SK-N-SH (cell line): Measurements from ENCODE around the gene OPCML. TPM values are rescaled to one million over a fixed set of nuclear protein-coding genes. Genes with fewer than 3 reads are reported as not detected.

Experiments used
- CTCF ChIA-PET: fragments of 300-600, 350-600 bp; formaldehyde crosslinking; extraction: SDS; loops from one replicate; lab custom pipeline; 2021; lab: Yijun Ruan, JAX
- POLR2A ChIA-PET: fragments of 350-600 bp; sonication (Branson Sonifier 250); formaldehyde crosslinking; extraction: SDS; loops from one replicate; lab custom pipeline; 2020; ENCODE audit warnings: antibody characterized with exemption, inconsistent platforms; lab: Yijun Ruan, JAX
- DNase-seq: peaks from one replicate; pipeline ENCODE4 v3.0.0; 2012
- H2AFZ ChIP-seq: fragments of 200-600 bp; sonication (generic); 2 replicates; pipeline ENCODE4 v1.8.1; 2016; ENCODE audit warnings: antibody characterized with exemption, mild to moderate bottlenecking, low read depth
- H3F3A ChIP-seq: fragments of 200-600 bp; sonication (generic); replicated peaks from 2 replicates; pipeline ENCODE3; 2016; ENCODE audit warnings: antibody characterized with exemption, mild to moderate bottlenecking; ENCODE audit not compliant: insufficient read depth
- H3K27ac ChIP-seq, 2 experiments: fragments of 200-500 bp in 1 of 2; fragments of 200-600 bp in 1 of 2; sonication (Bioruptor generic) in 1 of 2; sonication (generic), shearing (Covaris generic) in 1 of 2; 2 replicates each; pipeline versions ENCODE4 v1.5.1 to v1.6.1; 2014 to 2016; ENCODE audit warnings: low read depth in 2 of 2, inconsistent platforms in 1 of 2, low read length in 1 of 2, mild to moderate bottlenecking in 1 of 2, mixed read lengths in 1 of 2
- H3K27me3 ChIP-seq: fragments of 200-600 bp; sonication (generic), shearing (Covaris generic); 2 replicates; pipeline ENCODE4 v1.6.1; 2016; ENCODE audit warnings: mixed run types; ENCODE audit not compliant: insufficient read depth
- H3K36me3 ChIP-seq, 2 experiments: fragments of 200-500 bp in 1 of 2; fragments of 200-600 bp in 1 of 2; sonication (Bioruptor generic) in 1 of 2; sonication (generic) in 1 of 2; replicated peaks in 1 of 2; 2 replicates each; pipeline versions ENCODE3 to v1.5.1; 2014 to 2016; ENCODE audit warnings: low read length in 1 of 2, mild to moderate bottlenecking in 1 of 2; ENCODE audit not compliant: insufficient read depth in 2 of 2, control insufficient read depth in 1 of 2
- H3K4me1 ChIP-seq, 2 experiments: fragments of 200-500 bp in 1 of 2; fragments of 200-600 bp in 1 of 2; sonication (Bioruptor generic) in 1 of 2; sonication (generic), shearing (Covaris generic) in 1 of 2; 2 replicates each; pipeline versions ENCODE4 v1.5.1 to v1.6.1; 2014 to 2016; ENCODE audit warnings: low read depth in 1 of 2, low read length in 1 of 2, mixed run types in 1 of 2; ENCODE audit not compliant: insufficient read depth in 2 of 2, control insufficient read depth in 1 of 2
- H3K4me2 ChIP-seq: fragments of 200-600 bp; sonication (generic), shearing (Covaris generic); 2 replicates; pipeline ENCODE4 v1.6.1; 2017; ENCODE audit warnings: mixed run types
- H3K4me3 ChIP-seq, 2 experiments: fragments of 200-500 bp in 1 of 2; fragments of 200-600 bp in 1 of 2; sonication (Bioruptor generic) in 1 of 2; sonication (generic), shearing (Covaris generic) in 1 of 2; 2 replicates each; pipeline versions ENCODE4 v1.5.1 to v1.8.1; 2014 to 2016; ENCODE audit warnings: low read depth in 2 of 2, inconsistent platforms in 1 of 2, low read length in 1 of 2, mild to moderate bottlenecking in 1 of 2, mixed read lengths in 1 of 2, moderate library complexity in 1 of 2
- H3K79me2 ChIP-seq: fragments of 200-600 bp; sonication (generic); 2 replicates; pipeline ENCODE4 v1.8.1; 2017; ENCODE audit warnings: mild to moderate bottlenecking; ENCODE audit not compliant: insufficient read depth
- H3K9ac ChIP-seq: fragments of 200-600 bp; sonication (generic); 2 replicates; pipeline ENCODE4 v1.6.1; 2017; ENCODE audit warnings: mixed run types
- H3K9me2 ChIP-seq: fragments of 200-600 bp; sonication (generic); 2 replicates; pipeline ENCODE4 v1.6.1; 2017; ENCODE audit warnings: mixed run types
- H3K9me3 ChIP-seq: fragments of 200-600 bp; sonication (generic); 2 replicates; pipeline ENCODE4 v1.6.1; 2017; ENCODE audit warnings: mixed run types, mild to moderate bottlenecking, moderate library complexity
- H4K20me1 ChIP-seq: fragments of 200-600 bp; sonication (generic); 2 replicates; pipeline ENCODE4 v1.6.1; 2017; ENCODE audit warnings: mild to moderate bottlenecking, mixed run types; ENCODE audit not compliant: insufficient read depth
- CHD2 ChIP-seq: fragments of 150-350 bp; IDR thresholded peaks from 2 replicates; pipeline ENCODE4 v1.6.1; 2018; ENCODE audit warnings: low read length; ENCODE audit not compliant: partially characterized antibody
- CTCF ChIP-seq: fragments of 200-600 bp; sonication (generic); IDR thresholded peaks from 2 replicates; pipeline ENCODE4 v1.6.1; 2017; ENCODE audit warnings: antibody characterized with exemption, mild to moderate bottlenecking, moderate library complexity
- ELF1 ChIP-seq: IDR thresholded peaks from 2 replicates; pipeline ENCODE4 v1.4.0; 2012
- EP300 ChIP-seq, 2 experiments: IDR thresholded peaks; 2 replicates each; pipeline versions ENCODE4 v1.4.0 to v1.6.1; 2012; ENCODE audit warnings: borderline replicate concordance in 1 of 2, low read depth in 1 of 2, low read length in 1 of 2
- EZH2phosphoT487 ChIP-seq: fragments of 200-600 bp; sonication (generic); IDR thresholded peaks from 2 replicates; pipeline ENCODE4 v1.6.1; 2017; ENCODE audit warnings: low read depth, mixed run types, mild to moderate bottlenecking, antibody characterized with exemption, moderate library complexity, borderline replicate concordance
- FOSL2 ChIP-seq: IDR thresholded peaks from 2 replicates; pipeline ENCODE4 v1.4.0; 2012; ENCODE audit warnings: low read depth, mild to moderate bottlenecking, moderate library complexity, borderline replicate concordance
- GABPA ChIP-seq: IDR thresholded peaks from 2 replicates; pipeline ENCODE4 v1.4.0; 2012; ENCODE audit warnings: low read depth, mild to moderate bottlenecking
- JUND ChIP-seq: IDR thresholded peaks from 2 replicates; pipeline ENCODE4 v1.4.0; 2012
- MXI1 ChIP-seq: IDR thresholded peaks from 2 replicates; pipeline ENCODE4 v1.6.1; 2012; ENCODE audit warnings: mild to moderate bottlenecking, low read depth, low read length, improper control_type of control experiment
- NFIC ChIP-seq: IDR thresholded peaks from 2 replicates; pipeline ENCODE4 v1.4.0; 2012; ENCODE audit warnings: borderline replicate concordance
- NRF1 ChIP-seq: IDR thresholded peaks from 2 replicates; pipeline ENCODE4 v1.6.1; 2012; ENCODE audit warnings: low read depth, mild to moderate bottlenecking, low read length
- PBX3 ChIP-seq: IDR thresholded peaks from 2 replicates; pipeline ENCODE4; 2012
- RCOR1 ChIP-seq: fragments of 150-350 bp; IDR thresholded peaks from 2 replicates; pipeline ENCODE4 v1.6.1; 2017; ENCODE audit warnings: antibody characterized with exemption, low read length
- REST ChIP-seq: IDR thresholded peaks from 2 replicates; pipeline ENCODE4 v1.6.1; 2012; ENCODE audit warnings: mild to moderate bottlenecking, low read depth, low read length, moderate library complexity
- RXRA ChIP-seq: IDR thresholded peaks from 2 replicates; pipeline ENCODE4 v1.4.0; 2012; ENCODE audit warnings: low read depth, mild to moderate bottlenecking, borderline replicate concordance
- TAF1 ChIP-seq: IDR thresholded peaks from 2 replicates; pipeline ENCODE4 v1.6.1; 2012; ENCODE audit warnings: low read depth, mild to moderate bottlenecking, low read length, moderate library complexity, borderline replicate concordance
- TEAD4 ChIP-seq: IDR thresholded peaks from 2 replicates; pipeline ENCODE4 v1.4.0; 2012; ENCODE audit warnings: mild to moderate bottlenecking, borderline replicate concordance; ENCODE audit not compliant: insufficient read depth
- ZBTB33 ChIP-seq: IDR thresholded peaks from 2 replicates; pipeline ENCODE4 v1.4.0; 2012; ENCODE audit warnings: low read depth, borderline replicate concordance
- WGBS: methylation state at CpG from one replicate; pipeline ENCODE4 v1.1.6; 2017; ENCODE audit warnings: low lambda C conversion rate; 5-methylcytosine and 5-hydroxymethylcytosine counted together
- polyA plus RNA-seq, 3 experiments: library from polyadenylated mRNA; depleted of rRNA; stranded (reverse); fragments of >200 nt; gene quantifications; 2 replicates each; pipeline ENCODE4 v1.2.3, GENCODE V29; 2012

The OPCML gene
- polyA plus RNA-seq, 1 of the 3 experiments (the other 2 are of a cell fraction): not detected

GRCh38 chr11:132719684-132720083, 812.6 kb downstream of the OPCML start:
- Histone ChIP-seq H3F3A (no peaks in the 10 kb centered on the region), H3K4me1 (no peaks in the 10 kb centered on the region; a peak in 1 of 4 replicates), H3K4me2 (no peak overlapping the region), H3K79me2 (no peaks in the 10 kb centered on the region), H3K27me3 (no peaks in the 10 kb centered on the region), H4K20me1 (no peaks in the 10 kb centered on the region), H3K27ac (no peak overlapping the region), H3K36me3 (no peaks in the 10 kb centered on the region), H3K4me3 (no peak overlapping the region), H3K9me2 (no peaks in the 10 kb centered on the region), H2AFZ (no peak overlapping the region), H3K9me3 (no peaks in the 10 kb centered on the region), H3K9ac (no peak overlapping the region)
- POLR2A ChIA-PET: no interaction called here
- CTCF ChIA-PET: no interaction called here
- DNase-seq: no peak
- no peak for TF ChIP-seq NFIC
- TF ChIP-seq EZH2phosphoT487: no peak
- no peak for TF ChIP-seq TAF1
- no peak for TF ChIP-seq NRF1
- TF ChIP-seq RCOR1: no peak
- no peak for TF ChIP-seq FOSL2
- TF ChIP-seq TEAD4: no peak
- no peak for TF ChIP-seq ZBTB33
- TF ChIP-seq JUND: no peak
- TF ChIP-seq CTCF: no peak
- no peak for TF ChIP-seq PBX3
- TF ChIP-seq CHD2: no peak
- TF ChIP-seq EP300 (IDR thresholded peaks at IDR 0.05; ENCODE audit: borderline replicate concordance in 1 of 2, low read depth in 1 of 2, low read length in 1 of 2): no peak
- TF ChIP-seq REST: no peak
- no peak for TF ChIP-seq RXRA
- no peak for TF ChIP-seq ELF1
- no peak for TF ChIP-seq MXI1
- TF ChIP-seq GABPA: no peak
- 54% methylated on average over 4 of the region's 4 CpGs for WGBS
